Trophoblast cell (in vitro differentiated cells and primary cell): Measurements from ENCODE around the gene PSD2.

ENCODE experiments used
- DNase-seq, 2 donors: peaks; one replicate each; pipeline ENCODE4 v3.0.0-alpha.2; 2016
- H2AFZ ChIP-seq: 2 replicates; pipeline ENCODE4 v1.6.1; 2013; ENCODE audit warnings: low read length, moderate library complexity, mild to moderate bottlenecking; ENCODE audit not compliant: insufficient read depth, poor library complexity
- H2AK5ac ChIP-seq: 2 replicates; pipeline ENCODE4 v1.6.1; 2013; ENCODE audit warnings: mild to moderate bottlenecking, low read length
- H2BK120ac ChIP-seq: 2 replicates; pipeline ENCODE4 v1.6.1; 2013; ENCODE audit warnings: low read length, mild to moderate bottlenecking, moderate library complexity; ENCODE audit not compliant: insufficient read depth, poor library complexity
- H2BK12ac ChIP-seq: 2 replicates; pipeline ENCODE4 v1.6.1; 2013; ENCODE audit warnings: mild to moderate bottlenecking, low read length, moderate library complexity
- H2BK5ac ChIP-seq: 2 replicates; pipeline ENCODE4 v1.6.1; 2013; ENCODE audit warnings: low read length, low read depth, moderate library complexity, mild to moderate bottlenecking; ENCODE audit not compliant: poor library complexity
- H3K14ac ChIP-seq: 2 replicates; pipeline ENCODE4 v1.6.1; 2013; ENCODE audit warnings: mild to moderate bottlenecking, low read length
- H3K18ac ChIP-seq: 2 replicates; pipeline ENCODE4 v1.6.1; 2013; ENCODE audit warnings: mild to moderate bottlenecking, low read length
- H3K23ac ChIP-seq: 2 replicates; pipeline ENCODE4 v1.6.1; 2013; ENCODE audit warnings: low read length
- H3K27ac ChIP-seq: 2 replicates; pipeline ENCODE4 v1.5.1; 2013; ENCODE audit warnings: low read depth, mild to moderate bottlenecking, inconsistent platforms, low read length, moderate library complexity
- H3K27me3 ChIP-seq: 2 replicates; pipeline ENCODE4 v1.6.1; 2013; ENCODE audit warnings: inconsistent platforms, mild to moderate bottlenecking, low read length, moderate library complexity; ENCODE audit not compliant: insufficient read depth
- H3K36me3 ChIP-seq, 2 experiments: 1 replicate in 1 of 2; 2 replicates in 1 of 2; pipeline ENCODE4 v1.6.1; 2013; ENCODE audit warnings: low read length in 2 of 2, mild to moderate bottlenecking in 2 of 2, moderate library complexity in 1 of 2; ENCODE audit not compliant: insufficient read depth in 2 of 2, control insufficient read depth in 1 of 2
- H3K4ac ChIP-seq: 2 replicates; pipeline ENCODE4 v1.6.1; 2013; ENCODE audit warnings: low read depth, mild to moderate bottlenecking, low read length, moderate library complexity
- H3K4me1 ChIP-seq, 2 experiments: 1 replicate in 1 of 2; 2 replicates in 1 of 2; pipeline ENCODE4 v1.6.1; 2013; ENCODE audit warnings: low read length in 2 of 2, mild to moderate bottlenecking in 2 of 2, moderate library complexity in 1 of 2; ENCODE audit not compliant: insufficient read depth in 2 of 2, control insufficient read depth in 1 of 2
- H3K4me2 ChIP-seq: 2 replicates; pipeline ENCODE4 v1.6.1; 2013; ENCODE audit warnings: inconsistent platforms, mild to moderate bottlenecking, low read length, moderate library complexity
- H3K4me3 ChIP-seq: 2 replicates; pipeline ENCODE4 v1.5.1; 2013; ENCODE audit warnings: mild to moderate bottlenecking, low read depth, low read length, inconsistent platforms
- H3K79me1 ChIP-seq: one replicate; pipeline ENCODE4 v1.6.1; 2013; ENCODE audit warnings: low read length
- H3K79me2 ChIP-seq: 2 replicates; pipeline ENCODE4 v1.6.1; 2013; ENCODE audit warnings: low read length, mild to moderate bottlenecking; ENCODE audit not compliant: control insufficient read depth, insufficient read depth, poor library complexity
- H3K9ac ChIP-seq: 2 replicates; pipeline ENCODE4 v1.6.1; 2013; ENCODE audit warnings: mild to moderate bottlenecking, low read length
- H3K9me3 ChIP-seq: 2 replicates; pipeline ENCODE4 v1.6.1; 2013; ENCODE audit warnings: low read depth, mild to moderate bottlenecking, control low read depth, inconsistent platforms, low read length; ENCODE audit not compliant: insufficient read depth
- H4K12ac ChIP-seq: 2 replicates; pipeline ENCODE4 v1.6.1; 2013; ENCODE audit warnings: low read depth, mild to moderate bottlenecking, low read length, moderate library complexity
- H4K8ac ChIP-seq: 2 replicates; pipeline ENCODE4 v1.6.1; 2013; ENCODE audit warnings: low read depth, mild to moderate bottlenecking, low read length, moderate library complexity
- H4K91ac ChIP-seq: one replicate; pipeline ENCODE4 v1.6.1; 2013; ENCODE audit warnings: low read depth, mild to moderate bottlenecking, low read length, moderate library complexity
- WGBS: extraction: QIAGEN DNeasy Blood & Tissue Kit; methylation state at CpG from one replicate; pipeline ENCODE4 v1.1.7; 2013; ENCODE audit warnings: missing lambda C conversion rate; ENCODE audit not compliant: insufficient read length, insufficient coverage; ENCODE audit errors: extremely low coverage; 5-methylcytosine and 5-hydroxymethylcytosine counted together

PSD2 gene

DNA sequence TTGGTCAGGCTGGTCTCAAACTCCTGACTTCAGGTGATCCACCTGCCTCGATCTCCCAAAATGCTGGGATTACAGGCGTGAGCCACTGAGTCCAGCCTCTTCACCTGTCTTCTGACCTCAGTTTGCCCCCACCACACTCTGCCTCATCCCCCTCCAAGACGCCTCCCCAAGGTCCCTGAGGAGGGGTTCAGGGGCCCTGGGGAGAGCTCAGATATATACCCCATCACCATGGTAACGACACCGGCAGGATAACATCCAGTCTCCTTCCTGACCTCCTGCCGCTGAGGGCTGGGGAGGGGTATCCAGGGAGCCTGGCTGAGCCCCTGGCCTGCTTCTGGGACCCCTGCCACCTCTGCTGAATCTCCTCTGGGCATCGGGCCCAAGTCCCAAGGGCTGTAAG lies 19.7 kb upstream of the PSD2 start:
- H3K4me3 ChIP-seq, result no peak overlapping the region
- H2BK5ac ChIP-seq, result no peak overlapping the region
- no CpG with 5 or more reads among the region's 7 CpGs for WGBS
- no peak overlapping the region for H3K4me2 ChIP-seq
- H2AFZ ChIP-seq, result no peak overlapping the region
- H3K23ac ChIP-seq, result no peak overlapping the region
- no peak overlapping the region for H2BK120ac ChIP-seq
- no peak overlapping the region for H3K9ac ChIP-seq
- H3K4ac ChIP-seq, result no peak overlapping the region
- no peak overlapping the region for H4K91ac ChIP-seq
- no peak overlapping the region for H2AK5ac ChIP-seq
- H3K36me3 ChIP-seq, result no peaks in the 10 kb centered on the region
- no peaks in the 10 kb centered on the region for H3K4me1 ChIP-seq
- H4K12ac ChIP-seq, result no peak overlapping the region
- no peak overlapping the region for H3K27ac ChIP-seq
- H4K8ac ChIP-seq, result no peak overlapping the region
- H3K14ac ChIP-seq, result no peak overlapping the region
- H3K79me2 ChIP-seq, result no peaks in the 10 kb centered on the region
- H2BK12ac ChIP-seq, result no peak overlapping the region
- H3K9me3 ChIP-seq, result no peaks in the 10 kb centered on the region
- no peaks in the 10 kb centered on the region for H3K27me3 ChIP-seq
- H3K79me1 ChIP-seq, result no peaks in the 10 kb centered on the region
- no peak for DNase-seq
- H3K18ac ChIP-seq, result no peak overlapping the region

DNA sequence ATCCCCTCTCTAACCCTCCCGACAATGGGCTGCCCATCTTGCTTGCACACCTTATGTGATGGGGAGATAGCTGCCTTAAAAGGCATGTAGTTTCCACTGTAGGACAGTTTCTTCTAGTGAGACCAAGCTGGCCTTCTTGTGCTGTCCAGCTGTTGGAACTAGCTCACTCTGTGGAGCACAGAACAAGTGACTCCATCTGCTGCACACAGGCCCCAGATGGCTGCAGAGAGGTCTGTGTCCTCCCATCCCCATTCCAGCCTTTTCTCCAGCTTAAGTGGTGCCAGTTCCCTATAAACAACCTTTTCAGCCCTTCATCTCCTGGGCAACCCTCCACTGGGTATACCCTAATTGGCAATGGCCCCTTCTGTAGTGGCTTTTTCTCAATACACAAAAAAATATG lies 18.7 kb upstream of the PSD2 start:
- Histone ChIP-seq H3K4ac (no peak overlapping the region), H2AFZ (no peak overlapping the region), H2BK120ac (no peak overlapping the region), H3K79me2 (no peaks in the 10 kb centered on the region), H4K8ac (no peak overlapping the region), H2AK5ac (no peak overlapping the region), H3K27me3 (no peaks in the 10 kb centered on the region), H3K27ac (no peak overlapping the region), H4K12ac (no peak overlapping the region), H4K91ac (no peak overlapping the region), H3K9me3 (no peaks in the 10 kb centered on the region), H3K14ac (no peak overlapping the region), H3K4me3 (no peak overlapping the region), H3K4me2 (no peak overlapping the region), H3K36me3 (no peaks in the 10 kb centered on the region), H3K23ac (no peak overlapping the region), H2BK12ac (no peak overlapping the region), H3K18ac (no peak overlapping the region), H2BK5ac (no peak overlapping the region), H3K9ac (no peak overlapping the region), H3K4me1 (no peaks in the 10 kb centered on the region), H3K79me1 (no peaks in the 10 kb centered on the region)
- no CpG with 5 or more reads among the region's 1 CpG for WGBS
- no peak for DNase-seq

DNA sequence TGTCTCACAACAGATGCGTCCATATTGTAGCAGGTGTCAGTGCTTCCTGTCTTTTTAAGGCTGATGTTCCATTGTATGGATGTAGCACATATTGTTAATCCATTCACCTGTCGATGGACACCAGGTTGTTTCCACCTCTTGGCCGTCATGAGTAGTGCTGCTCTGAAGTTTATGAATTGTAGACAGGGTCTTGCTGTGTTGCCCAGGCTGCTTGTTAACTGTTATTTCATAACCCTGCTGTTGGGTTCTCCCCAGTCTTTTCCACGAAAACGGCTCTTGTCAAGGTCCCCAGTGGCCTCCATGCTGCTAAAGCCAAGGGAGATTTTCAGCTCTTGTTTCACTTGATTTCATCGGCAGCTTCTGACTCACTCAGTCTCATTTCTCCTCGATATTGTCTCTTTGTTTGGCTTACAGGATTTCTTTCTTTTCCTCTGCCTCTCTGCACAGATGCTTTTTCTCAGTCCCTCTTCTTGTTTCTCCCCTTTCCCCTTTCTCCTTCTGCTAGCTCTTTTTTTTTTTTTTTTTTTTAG lies 12.1 kb upstream of the PSD2 start:
- peaks cover 2% of the 10 kb centered on the region for H3K9me3 ChIP-seq
- H3K14ac ChIP-seq, result no peak overlapping the region
- H3K4me3 ChIP-seq, result no peak overlapping the region
- no peak overlapping the region for H3K4me2 ChIP-seq
- H4K8ac ChIP-seq, result no peak overlapping the region
- no peak for DNase-seq
- no peaks in the 10 kb centered on the region for H3K36me3 ChIP-seq
- H2AFZ ChIP-seq, result no peak overlapping the region
- H2BK120ac ChIP-seq, result no peak overlapping the region
- H3K9ac ChIP-seq, result no peak overlapping the region
- no peak overlapping the region for H2BK5ac ChIP-seq
- no peaks in the 10 kb centered on the region for H3K79me2 ChIP-seq
- no peak overlapping the region for H4K91ac ChIP-seq
- H2AK5ac ChIP-seq, result no peak overlapping the region
- no peak overlapping the region for H2BK12ac ChIP-seq
- peaks cover 2% of the 10 kb centered on the region for H3K79me1 ChIP-seq
- H4K12ac ChIP-seq, result no peak overlapping the region
- H3K18ac ChIP-seq, result no peak overlapping the region
- no peak overlapping the region for H3K4ac ChIP-seq
- peaks cover 0 to 2% of the 10 kb centered on the region in 2 experiments for H3K4me1 ChIP-seq
- no peak overlapping the region for H3K27ac ChIP-seq
- H3K27me3 ChIP-seq, result no peaks in the 10 kb centered on the region
- H3K23ac ChIP-seq, result no peak overlapping the region
- WGBS, result no CpG with 5 or more reads among the region's 7 CpGs

DNA sequence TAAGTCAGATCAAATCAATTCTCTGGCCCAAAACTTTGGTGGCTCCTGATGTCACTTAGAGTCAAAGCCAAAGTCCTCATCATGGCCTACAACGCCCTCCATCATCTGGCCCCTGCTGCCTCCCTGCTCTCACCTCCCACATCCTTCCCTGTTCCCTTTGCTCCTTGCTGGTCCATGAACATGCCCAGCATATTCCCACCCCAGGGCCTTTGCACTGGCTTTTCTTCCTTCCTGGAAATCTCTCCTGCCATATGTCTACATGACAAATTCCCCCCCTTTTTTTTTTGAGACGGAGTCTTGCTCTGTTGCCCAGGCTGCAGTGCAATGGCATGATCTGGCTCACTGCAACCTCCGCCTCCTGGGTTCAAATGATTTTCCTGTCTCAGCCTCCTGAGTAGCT lies 11.1 kb upstream of the PSD2 start:
- Histone ChIP-seq H3K4ac (no peak overlapping the region), H3K23ac (no peak overlapping the region), H3K4me3 (no peak overlapping the region), H2BK12ac (no peak overlapping the region), H2AFZ (no peak overlapping the region), H3K9ac (no peak overlapping the region), H3K14ac (no peak overlapping the region), H4K12ac (no peak overlapping the region), H4K91ac (no peak overlapping the region), H3K27me3 (no peaks in the 10 kb centered on the region), H2BK120ac (no peak overlapping the region), H3K9me3 (peaks cover 2% of the 10 kb centered on the region), H3K79me2 (no peaks in the 10 kb centered on the region), H2AK5ac (no peak overlapping the region), H2BK5ac (no peak overlapping the region), H4K8ac (no peak overlapping the region), H3K18ac (no peak overlapping the region), H3K79me1 (peaks cover 2% of the 10 kb centered on the region), H3K4me1 (peaks cover 0 to 2% of the 10 kb centered on the region in 2 experiments), H3K36me3 (no peaks in the 10 kb centered on the region), H3K27ac (no peak overlapping the region), H3K4me2 (no peak overlapping the region)
- WGBS, result no CpG with 5 or more reads among the region's 3 CpGs
- DNase-seq, result no peak
